Testis (tissue), 2 donors: ENCODE measurements around the gene TMC1.

Experiments
- CTCF ChIP-seq, 3 experiments: fragments of 450-650 bp in 2 of 3; fragments of 200-600 bp in 1 of 3; sonication (generic) in 1 of 3; IDR thresholded peaks; one replicate each; pipeline ENCODE4 v1.5.1; 2016 to 2019; ENCODE audit warnings: antibody characterized with exemption in 3 of 3, mild to moderate bottlenecking in 2 of 3, moderate library complexity in 1 of 3
- POLR2A ChIP-seq: fragments of 450-650 bp; IDR thresholded peaks from one replicate; pipeline ENCODE4 v1.6.1; 2017; ENCODE audit warnings: antibody characterized with exemption, mild to moderate bottlenecking, moderate library complexity

- peak in 2 of 3 experiments; percentile 21 to 37 for TF ChIP-seq CTCF (IDR thresholded peaks at IDR 0.05)
- no peak for TF ChIP-seq POLR2A
These were observed 232.0 kb downstream of the TMC1 start for GRCh38 chr9:72753266-72753893.
